SKM-1 treated with dmso at 0.1 percent for 144 hours (cell line): ENCODE results near the gene SPON1.

Source experiments
- DNase-seq: peaks from one replicate; lab custom pipeline; 2025; ENCODE audit not compliant: unreplicated experiment; lab: John Stamatoyannopoulos, UW

Gene SPON1

GRCh38 chr11:14309425-14310192 is 347.1 kb downstream of the SPON1 start:
- no peak for DNase-seq

- DNase-seq = no peak
These were observed 348.2 kb downstream of the SPON1 start for GRCh38 chr11:14310679-14311078.

GRCh38 chr11:14312736-14313438 is 350.4 kb downstream of the SPON1 start:
- DNase-seq = no peak

GRCh38 chr11:14314127-14314526 is 351.6 kb downstream of the SPON1 start:
- no peak for DNase-seq

- DNase-seq = no peak
These were observed 352.6 kb downstream of the SPON1 start for GRCh38 chr11:14315130-14315529.
